ENCODE data around the gene FDXR. TPM values are rescaled to one million over a fixed set of nuclear protein-coding genes. Genes with fewer than 3 reads are reported as not detected.

Gene FDXR
- total and polyA plus RNA-seq, 9 of the 15 experiments (the other 6 are each of a cell fraction or from before 2014, with no cell fraction given) = 0.89 to 70.7 (median 30.9) TPM

GRCh38 chr17:74815550-74816370 is 57.0 kb downstream of the FDXR start:
- no peaks in the 10 kb centered on the region for H3K79me2 ChIP-seq (ENCODE audit: control insufficient read depth, insufficient read depth, low read length)
- no peak overlapping the region for H3K27ac ChIP-seq (ENCODE audit: extremely low read depth, low read depth, low read length)
- H3K27me3 ChIP-seq (ENCODE audit: control insufficient read depth in 2 of 2, insufficient read depth in 2 of 2, low read length in 2 of 2) = no peaks in the 10 kb centered on the region
- no peak overlapping the region for H3K4me2 ChIP-seq (ENCODE audit: insufficient read depth, low read length)
- no peak overlapping the region for H3K9ac ChIP-seq (ENCODE audit: insufficient read depth in 1 of 2, low read depth in 2 of 2, low read length in 2 of 2)
- in situ Hi-C loops (cut with MboI) (no loop called here), intact Hi-C loops (cut with micrococcal nuclease) (no loop called here)
- WGBS (ENCODE audit: insufficient coverage, low coverage, missing lambda C conversion rate) = 73% methylated on average over 15 of the region's 15 CpGs
- FAIRE-seq (peak; percentile 63), ATAC-seq (peak; percentile 84), DNase-seq (ENCODE audit: extremely low read depth in 1 of 4, low spot score in 3 of 4) (peak; percentile 29 to 46 (median 36))
- no peak overlapping the region for H2AFZ ChIP-seq (ENCODE audit: low read depth, low read length)
- H4K20me1 ChIP-seq (replicated peaks; ENCODE audit: control insufficient read depth, insufficient read depth, low read length) = no peaks in the 10 kb centered on the region; the same call in 1 of the 2 replicates
- TF ChIP-seq TFE3 (CRISPR knock-in tag; IDR thresholded peaks at IDR 0.05) (no peak), SRF (CRISPR knock-in tag; IDR thresholded peaks at IDR 0.05) (peak in 1 of 2 experiments; percentile 20; a peak in 1 of 4 replicates), RAD21 (CRISPR knock-in tag; conservative IDR thresholded peaks at IDR 0.05 in 1 of 2, IDR thresholded peaks at IDR 0.05 in 1 of 2) (peak in 1 of 2 experiments; percentile 30; a peak in 1 of 4 replicates), CTCF (IDR thresholded peaks at IDR 0.05 in 2 of 3, conservative IDR thresholded peaks at IDR 0.05 in 1 of 3; ENCODE audit: insufficient read depth in 2 of 3, low read depth in 1 of 3, low read length in 3 of 3) (peak; percentile 47 to 62 (median 60))
- no TSS peak for BruUV-seq (replicated peaks)
- H3K36me3 ChIP-seq (ENCODE audit: control insufficient read depth, insufficient read depth, low read length) = no peaks in the 10 kb centered on the region
- H3K4me1 ChIP-seq (replicated peaks in 1 of 2; ENCODE audit: control insufficient read depth in 2 of 2, insufficient read depth in 2 of 2, low read length in 2 of 2) = peaks cover 0 to 3% of the 10 kb centered on the region in 2 experiments; a peak in 1 of 5 replicates
- ChIA-PET POLR2A (no interaction called here), CTCF (ENCODE audit: low intra/inter-chr PET ratio) (interaction anchor here (0.6 to 1.0 kb wide), 2 partner anchors 49 to 1804 kb away, joined by 3 to 6 read pairs; no protein-coding TSS in a partner anchor)
- no peaks in the 10 kb centered on the region for H3K9me3 ChIP-seq (replicated peaks; ENCODE audit: control insufficient read depth, insufficient read depth, low read depth, low read length)
- H3K9me1 ChIP-seq (ENCODE audit: control insufficient read depth, insufficient read depth, low read length) = peaks cover 2% of the 10 kb centered on the region
- H3K4me3 ChIP-seq = no peak overlapping the region
